H9 (cell line): ENCODE results near the gene TULP3. TPM values are rescaled to one million over a fixed set of nuclear protein-coding genes. Genes with fewer than 3 reads are reported as not detected.
A peak's percentile ranks its signal among the peaks of the same experiment; 100 is the strongest.

Experiments used
- DNase-seq: peaks from one replicate; pipeline ENCODE4 v3.0.0-alpha.2; 2017
- H2AFZ ChIP-seq: one replicate; pipeline ENCODE4 v1.6.1; 2013; ENCODE audit warnings: mild to moderate bottlenecking, low read length, control low read depth, moderate library complexity
- H2AK5ac ChIP-seq: 2 replicates; pipeline ENCODE4 v1.6.1; 2013; ENCODE audit warnings: low read length, control low read depth, mixed read lengths; ENCODE audit not compliant: insufficient read length
- H2BK120ac ChIP-seq: one replicate; pipeline ENCODE4 v1.6.1; 2013; ENCODE audit warnings: low read depth, mild to moderate bottlenecking, low read length, control low read depth, inconsistent platforms; ENCODE audit not compliant: poor library complexity, severe bottlenecking
- H2BK12ac ChIP-seq: 2 replicates; pipeline ENCODE4 v1.6.1; 2013; ENCODE audit warnings: low read length, control low read depth, mixed read lengths, low read depth; ENCODE audit not compliant: insufficient read length
- H2BK15ac ChIP-seq: 2 replicates; pipeline ENCODE4 v1.6.1; 2013; ENCODE audit warnings: low read depth, low read length, control low read depth
- H2BK20ac ChIP-seq: one replicate; pipeline ENCODE4 v1.6.1; 2013; ENCODE audit warnings: low read depth, mild to moderate bottlenecking, low read length, control low read depth, inconsistent platforms; ENCODE audit not compliant: poor library complexity, severe bottlenecking
- H2BK5ac ChIP-seq: 2 replicates; pipeline ENCODE4 v1.6.1; 2013; ENCODE audit warnings: low read length, control low read depth, mixed read lengths; ENCODE audit not compliant: insufficient read length
- H3K14ac ChIP-seq: 2 replicates; pipeline ENCODE4 v1.6.1; 2013; ENCODE audit warnings: low read length, control low read depth; ENCODE audit not compliant: insufficient read depth
- H3K18ac ChIP-seq: 2 replicates; pipeline ENCODE4 v1.6.1; 2013; ENCODE audit warnings: low read depth, mild to moderate bottlenecking, mixed read lengths, low read length, control low read depth; ENCODE audit not compliant: insufficient read length
- H3K23ac ChIP-seq: 2 replicates; pipeline ENCODE4 v1.6.1; 2013; ENCODE audit warnings: low read length, control low read depth, mixed read lengths, low read depth; ENCODE audit not compliant: insufficient read length
- H3K23me2 ChIP-seq: 2 replicates; pipeline ENCODE4 v1.6.1; 2013; ENCODE audit warnings: low read depth, mild to moderate bottlenecking, mixed read lengths, low read length, control low read depth; ENCODE audit not compliant: insufficient read length, poor library complexity, severe bottlenecking
- H3K27ac ChIP-seq: 2 replicates; pipeline ENCODE4 v1.5.1; 2013; ENCODE audit warnings: low read length, control low read depth, mixed read lengths, low read depth; ENCODE audit not compliant: insufficient read length
- H3K27me3 ChIP-seq: 2 replicates; pipeline ENCODE4 v1.6.1; 2013; ENCODE audit warnings: low read length, control low read depth, inconsistent platforms; ENCODE audit not compliant: insufficient read depth
- H3K4ac ChIP-seq: 2 replicates; pipeline ENCODE4 v1.6.1; 2013; ENCODE audit warnings: low read depth, mild to moderate bottlenecking, control low read depth, inconsistent platforms, low read length, moderate library complexity
- H3K4me1 ChIP-seq: 2 replicates; pipeline ENCODE4 v1.6.1; 2013; ENCODE audit warnings: low read length, control low read depth, inconsistent platforms; ENCODE audit not compliant: insufficient read depth
- H3K4me2 ChIP-seq: 2 replicates; pipeline ENCODE4 v1.6.1; 2013; ENCODE audit warnings: low read length, control low read depth, mixed read lengths; ENCODE audit not compliant: insufficient read length, insufficient read depth
- H3K56ac ChIP-seq: 2 replicates; pipeline ENCODE4 v1.6.1; 2013; ENCODE audit warnings: low read depth, mild to moderate bottlenecking, mixed read lengths, low read length, control low read depth; ENCODE audit not compliant: insufficient read length
- H3K79me1 ChIP-seq: 2 replicates; pipeline ENCODE4 v1.6.1; 2013; ENCODE audit warnings: low read depth, mild to moderate bottlenecking, moderate library complexity, low read length, control low read depth, inconsistent platforms; ENCODE audit not compliant: insufficient read depth, poor library complexity, severe bottlenecking
- H3K79me2 ChIP-seq: 2 replicates; pipeline ENCODE4 v1.6.1; 2013; ENCODE audit warnings: low read length, control low read depth, inconsistent platforms; ENCODE audit not compliant: insufficient read depth
- H3K9ac ChIP-seq: 2 replicates; pipeline ENCODE4 v1.6.1; 2013; ENCODE audit warnings: low read length, control low read depth, mixed read lengths; ENCODE audit not compliant: insufficient read length; ENCODE audit errors: extremely low read depth
- H3K9me3 ChIP-seq: one replicate; pipeline ENCODE4 v1.6.1; 2013; ENCODE audit warnings: low read depth, low read length, inconsistent platforms; ENCODE audit not compliant: control insufficient read depth
- H3T11ph ChIP-seq: one replicate; pipeline ENCODE4 v1.6.1; 2013; ENCODE audit warnings: mild to moderate bottlenecking, low read length, control low read depth, inconsistent platforms
- H4K20me1 ChIP-seq: one replicate; pipeline ENCODE4 v1.6.1; 2013; ENCODE audit not compliant: control insufficient read depth, insufficient read length, insufficient read depth
- H4K5ac ChIP-seq: 2 replicates; pipeline ENCODE4 v1.6.1; 2013; ENCODE audit warnings: low read depth, mild to moderate bottlenecking, mixed read lengths, low read length, control low read depth; ENCODE audit not compliant: insufficient read length
- H4K8ac ChIP-seq: replicated peaks from 2 replicates; pipeline ENCODE4 v1.6.1; 2013; ENCODE audit warnings: low read length, control low read depth, mixed read lengths, low read depth; ENCODE audit not compliant: insufficient read length
- H4K91ac ChIP-seq: 2 replicates; pipeline ENCODE4 v1.6.1; 2013; ENCODE audit warnings: low read depth, mild to moderate bottlenecking, moderate library complexity, mixed read lengths, low read length, control low read depth; ENCODE audit not compliant: insufficient read length
- H3K27ac Mint-ChIP-seq, 3 experiments: 2 replicates in 2 of 3; 3 replicates in 1 of 3; pipeline ENCODE4 v1.8.0; 2020 to 2021; ENCODE audit warnings: mixed read lengths in 3 of 3, mild to moderate bottlenecking in 1 of 3, moderate library complexity in 1 of 3
- H3K27me3 Mint-ChIP-seq: 2 replicates; pipeline ENCODE4 v1.8.0; 2021; ENCODE audit warnings: low read depth, mild to moderate bottlenecking, moderate library complexity, mixed read lengths
- H3K36me3 Mint-ChIP-seq, 3 experiments: 2 replicates in 2 of 3; 3 replicates in 1 of 3; pipeline ENCODE4 v1.8.0; 2020 to 2021; ENCODE audit warnings: low read depth in 3 of 3, mixed read lengths in 3 of 3; ENCODE audit not compliant: insufficient read depth in 1 of 3
- H3K4me1 Mint-ChIP-seq, 2 experiments: 2 replicates each; pipeline ENCODE4 v1.8.0; 2020; ENCODE audit warnings: mixed read lengths in 2 of 2
- H3K4me3 Mint-ChIP-seq, 2 experiments: 2 replicates in 1 of 2; 3 replicates in 1 of 2; pipeline ENCODE4 v1.8.0; 2020 to 2021; ENCODE audit warnings: mild to moderate bottlenecking in 2 of 2, mixed read lengths in 2 of 2, moderate library complexity in 1 of 2
- H3K9me3 Mint-ChIP-seq, 2 experiments: 2 replicates in 1 of 2; 3 replicates in 1 of 2; pipeline ENCODE4 v1.8.0; 2020; ENCODE audit warnings: mild to moderate bottlenecking in 2 of 2, mixed read lengths in 2 of 2, moderate library complexity in 1 of 2
- WGBS: extraction: QIAGEN DNeasy Blood & Tissue Kit; methylation state at CpG from one replicate; pipeline ENCODE4 v1.1.7; 2013; ENCODE audit warnings: missing lambda C conversion rate, low lambda C conversion rate, mixed read lengths; ENCODE audit not compliant: insufficient read length; ENCODE audit errors: extremely low coverage; 5-methylcytosine and 5-hydroxymethylcytosine counted together
- total RNA-seq: library from RNA; stranded (reverse); gene quantifications from 2 replicates; pipeline ENCODE4 v1.2.1, GENCODE V29; 2021
- TF ChIP-seq, protein P1 (sequence below): fragments of 200-600 bp; sonication (generic); conservative IDR thresholded peaks from 3 replicates; pipeline ENCODE4 v1.8.0; 2021; ENCODE audit warnings: antibody characterized with exemption, mild to moderate bottlenecking

Gene TULP3
- total RNA-seq, 1 experiment from 2014 or later = 22.3 TPM

DNA sequence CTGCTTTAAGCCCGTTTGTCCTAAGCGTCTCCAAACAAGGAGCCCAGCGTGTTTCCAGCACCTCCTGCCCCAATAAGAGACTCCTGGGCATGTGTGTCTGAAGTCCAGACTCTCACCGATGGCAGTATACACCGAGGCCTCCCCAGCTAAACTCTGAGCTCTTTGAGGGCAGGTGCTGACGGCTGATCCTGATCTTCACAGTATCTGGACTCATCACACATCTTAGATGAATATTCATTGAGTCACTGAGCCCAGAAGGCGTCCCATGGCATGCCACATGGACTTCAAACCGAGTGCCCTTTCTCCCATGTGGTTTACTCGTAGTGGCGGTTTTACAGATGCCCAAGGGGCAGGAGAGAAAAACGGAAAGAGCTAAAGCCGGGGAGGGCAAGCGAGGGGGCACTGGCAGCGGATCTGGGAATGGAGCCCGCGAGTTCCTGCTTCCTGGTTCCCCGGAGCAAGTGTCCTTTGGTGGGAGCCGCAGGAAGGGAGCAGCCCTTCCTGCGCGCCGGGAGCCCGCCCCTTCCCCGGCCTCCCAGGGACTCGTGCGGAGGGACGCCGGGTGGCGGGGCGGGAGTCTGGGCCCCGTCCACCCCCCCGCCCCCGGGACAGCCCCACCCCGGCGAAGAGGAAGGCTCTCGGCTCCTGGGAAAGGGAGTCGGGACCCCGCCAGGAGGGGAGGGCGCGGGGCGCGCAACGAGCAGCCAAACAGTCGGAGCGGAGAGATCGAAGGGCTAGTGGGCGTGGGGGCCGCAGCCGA, 67.9 kb downstream of the TULP3 start:
- Histone ChIP-seq H4K5ac (no peak overlapping the region), H2AK5ac (no peak overlapping the region), H3K4ac (no peak overlapping the region), H3T11ph (no peak overlapping the region), H3K23me2 (peaks cover 22% of the 10 kb centered on the region), H2BK5ac (no peak overlapping the region), H4K8ac (no peak overlapping the region), H2BK12ac (no peak overlapping the region), H2BK15ac (no peak overlapping the region), H2AFZ (peak overlapping the region; percentile 0), H3K79me2 (peaks cover 18% of the 10 kb centered on the region; the same call in 1 of the 2 replicates), H3K4me2 (peak overlapping the region; percentile 80), H3K4me1 (no peaks in the 10 kb centered on the region; the same call in 1 of the 2 replicates), H2BK20ac (no peak overlapping the region), H4K20me1 (peaks cover 3% of the 10 kb centered on the region), H3K56ac (no peak overlapping the region), H3K9me3 (no peaks in the 10 kb centered on the region), H2BK120ac (no peak overlapping the region), H3K23ac (no peak overlapping the region), H3K14ac (no peak overlapping the region; the same call in 1 of the 2 replicates), H3K79me1 (no peaks in the 10 kb centered on the region), H3K27me3 (no peaks in the 10 kb centered on the region), H3K27ac (peak overlapping the region; percentile 19), H4K91ac (no peak overlapping the region), H3K9ac (peak overlapping the region; percentile 48), H3K18ac (no peak overlapping the region)
- Mint-ChIP-seq H3K27me3 (peaks cover 6% of the 10 kb centered on the region), H3K4me1 (peaks cover 41 to 42% of the 10 kb centered on the region in 2 experiments), H3K9me3 (no peaks in the 10 kb centered on the region; a peak in 1 of 5 replicates), H3K4me3 (peak overlapping the region; percentile 83 to 96), H3K36me3 (peaks cover 0 to 11% (median 4%) of the 10 kb centered on the region in 3 experiments; a peak in 4 of 7 replicates), H3K27ac (peak overlapping the region; percentile 68 to 97 (median 86))
- DNase-seq = peak; percentile 74
- no CpG with 5 or more reads among the region's 48 CpGs for WGBS
- TF ChIP-seq, protein P1, sequence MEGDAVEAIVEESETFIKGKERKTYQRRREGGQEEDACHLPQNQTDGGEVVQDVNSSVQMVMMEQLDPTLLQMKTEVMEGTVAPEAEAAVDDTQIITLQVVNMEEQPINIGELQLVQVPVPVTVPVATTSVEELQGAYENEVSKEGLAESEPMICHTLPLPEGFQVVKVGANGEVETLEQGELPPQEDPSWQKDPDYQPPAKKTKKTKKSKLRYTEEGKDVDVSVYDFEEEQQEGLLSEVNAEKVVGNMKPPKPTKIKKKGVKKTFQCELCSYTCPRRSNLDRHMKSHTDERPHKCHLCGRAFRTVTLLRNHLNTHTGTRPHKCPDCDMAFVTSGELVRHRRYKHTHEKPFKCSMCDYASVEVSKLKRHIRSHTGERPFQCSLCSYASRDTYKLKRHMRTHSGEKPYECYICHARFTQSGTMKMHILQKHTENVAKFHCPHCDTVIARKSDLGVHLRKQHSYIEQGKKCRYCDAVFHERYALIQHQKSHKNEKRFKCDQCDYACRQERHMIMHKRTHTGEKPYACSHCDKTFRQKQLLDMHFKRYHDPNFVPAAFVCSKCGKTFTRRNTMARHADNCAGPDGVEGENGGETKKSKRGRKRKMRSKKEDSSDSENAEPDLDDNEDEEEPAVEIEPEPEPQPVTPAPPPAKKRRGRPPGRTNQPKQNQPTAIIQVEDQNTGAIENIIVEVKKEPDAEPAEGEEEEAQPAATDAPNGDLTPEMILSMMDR = no peak; the same call in 2 of the 3 replicates
